SK-N-SH treated with all-trans-retinoic acid at 6 μM for 48 hours (cell line): ENCODE results near the gene PEX7.

Experiments used
- ATAC-seq: fragments of 200-7000 bp; cut with Tn5 transposase; 3 replicates; pipeline ENCODE4 v1.9.1; 2020; ENCODE audit warnings: mild to moderate bottlenecking, moderate library complexity
- ARNTL ChIP-seq: fragments of 450-650 bp; formaldehyde crosslinking; IDR thresholded peaks from 2 replicates; pipeline ENCODE4 v1.5.0; 2020; ENCODE audit warnings: low read depth, mild to moderate bottlenecking, moderate library complexity, borderline replicate concordance
- CREB5 ChIP-seq: fragments of 250-450 bp; sonication (Bioruptor Pico); IDR thresholded peaks from 2 replicates; pipeline ENCODE4 v1.5.1; 2020; ENCODE audit warnings: low read depth, mild to moderate bottlenecking, moderate library complexity
- CSDC2 ChIP-seq: fragments of 250-450 bp; sonication (Bioruptor Pico); IDR thresholded peaks from 2 replicates; pipeline ENCODE4 v1.5.0; 2020; ENCODE audit warnings: mild to moderate bottlenecking, moderate library complexity
- ESRRG ChIP-seq: fragments of 250-450 bp; sonication (Bioruptor Pico); IDR thresholded peaks from 2 replicates; pipeline ENCODE4 v1.6.1; 2021; ENCODE audit warnings: mild to moderate bottlenecking
- GLIS3 ChIP-seq: fragments of 250-450 bp; sonication (Bioruptor Pico); IDR thresholded peaks from 2 replicates; pipeline ENCODE4 v1.5.0; 2020; ENCODE audit warnings: mild to moderate bottlenecking, moderate library complexity
- OSR1 ChIP-seq: fragments of 250-450 bp; sonication (Bioruptor Pico); IDR thresholded peaks from 2 replicates; pipeline ENCODE4 v1.8.0; 2022; ENCODE audit warnings: moderate library complexity, mild to moderate bottlenecking, inconsistent platforms
- PATZ1 ChIP-seq: fragments of 250-450 bp; sonication (Bioruptor Pico); IDR thresholded peaks from 2 replicates; pipeline ENCODE4 v1.8.0; 2020; ENCODE audit warnings: mild to moderate bottlenecking, moderate library complexity, borderline replicate concordance
- POU6F1 ChIP-seq: fragments of 250-450 bp; sonication (Bioruptor Pico); IDR thresholded peaks from 2 replicates; pipeline ENCODE4 v1.8.0; 2021; ENCODE audit warnings: low read depth, mild to moderate bottlenecking, moderate library complexity, borderline replicate concordance
- PPARA ChIP-seq: fragments of 250-450 bp; sonication (Bioruptor Pico); IDR thresholded peaks from 2 replicates; pipeline ENCODE4 v1.5.0; 2020; ENCODE audit warnings: mild to moderate bottlenecking, borderline replicate concordance
- RARB ChIP-seq: fragments of 250-450 bp; sonication (Bioruptor Pico); IDR thresholded peaks from 2 replicates; pipeline ENCODE4 v1.8.0; 2021; ENCODE audit warnings: mild to moderate bottlenecking, moderate library complexity
- SNAI2 ChIP-seq: fragments of 250-450 bp; sonication (Bioruptor Pico); IDR thresholded peaks from 2 replicates; pipeline ENCODE4 v1.5.0; 2020; ENCODE audit warnings: mild to moderate bottlenecking, moderate library complexity
- TCF4 ChIP-seq: fragments of 250-450 bp; sonication (Bioruptor Pico); IDR thresholded peaks from 2 replicates; pipeline ENCODE4 v1.8.0; 2021; ENCODE audit warnings: mild to moderate bottlenecking, moderate library complexity, borderline replicate concordance
- TOX ChIP-seq: fragments of 250-450 bp; sonication (Bioruptor Pico); IDR thresholded peaks from 2 replicates; pipeline ENCODE4 v1.8.0; 2021; ENCODE audit warnings: mild to moderate bottlenecking, moderate library complexity, borderline replicate concordance
- TSHZ2 ChIP-seq: fragments of 250-450 bp; sonication (Bioruptor Pico); IDR thresholded peaks from 2 replicates; pipeline ENCODE4 v1.5.0; 2020; ENCODE audit warnings: mild to moderate bottlenecking, moderate library complexity
- ZFP3 ChIP-seq: fragments of 250-450 bp; sonication (Bioruptor Pico); IDR thresholded peaks from 2 replicates; pipeline ENCODE4 v1.5.0; 2020; ENCODE audit warnings: mild to moderate bottlenecking, moderate library complexity
- ZFP30 ChIP-seq: fragments of 450-650 bp; formaldehyde crosslinking; IDR thresholded peaks from 2 replicates; pipeline ENCODE4 v1.5.0; 2022; ENCODE audit warnings: mild to moderate bottlenecking, moderate library complexity
- ZNF565 ChIP-seq: fragments of 450-650 bp; formaldehyde crosslinking; conservative IDR thresholded peaks from 2 replicates; pipeline ENCODE4 v1.5.0; 2020; ENCODE audit warnings: low read depth, mild to moderate bottlenecking, moderate library complexity
- ZNF70 ChIP-seq: fragments of 450-650 bp; formaldehyde crosslinking; IDR thresholded peaks from 2 replicates; pipeline ENCODE4 v1.5.0; 2020; ENCODE audit warnings: mild to moderate bottlenecking, moderate library complexity
- ZNF8 ChIP-seq: fragments of 450-650 bp; formaldehyde crosslinking; IDR thresholded peaks from 2 replicates; pipeline ENCODE4 v1.5.0; 2020; ENCODE audit warnings: mild to moderate bottlenecking, moderate library complexity

PEX7 gene

GRCh38 chr6:136822376-136823127 is at the start of gene PEX7:
Gene PEX7, plus strand, starts transcription at chr6:136822592. Its CDS starts 74 bp downstream, at chr6:136822666.
- no peak for TF ChIP-seq TOX (CRISPR knock-in tag)
- TF ChIP-seq ZFP3 (CRISPR knock-in tag) = peak; percentile 40; the same call in 1 of the 2 replicates
- ATAC-seq = peak; percentile 97

GRCh38 chr6:136772685-136773472 is 49.5 kb upstream of the PEX7 start:
- TF ChIP-seq ESRRG (CRISPR knock-in tag) (no peak), TCF4 (no peak)
- no peak for ATAC-seq

- ATAC-seq = no peak
Measured at GRCh38 chr6:136773473-136773796, 49.0 kb upstream of the PEX7 start.

More at GRCh38 chr6:136773473-136773796, 49.0 kb upstream of the PEX7 start:
- TF ChIP-seq ARNTL (CRISPR knock-in tag) (no peak), ZNF70 (CRISPR knock-in tag) (no peak), CSDC2 (CRISPR knock-in tag) (no peak), ZNF8 (CRISPR knock-in tag) (no peak), SNAI2 (CRISPR knock-in tag) (no peak), CREB5 (CRISPR knock-in tag) (no peak), PPARA (no peak), PATZ1 (CRISPR knock-in tag) (no peak), ZNF565 (CRISPR knock-in tag) (no peak), ESRRG (CRISPR knock-in tag) (no peak), RARB (CRISPR knock-in tag) (no peak), GLIS3 (CRISPR knock-in tag) (no peak), ZFP3 (CRISPR knock-in tag) (no peak), TCF4 (no peak), ZFP30 (CRISPR knock-in tag) (no peak), OSR1 (CRISPR knock-in tag) (no peak), TSHZ2 (CRISPR knock-in tag) (no peak), POU6F1 (no peak)
